ENCODE data around the gene TMPRSS9.

GRCh38 chr19:2376784-2377519 is 16.9 kb downstream of the TMPRSS9 start:
- TF ChIP-seq, protein P1, sequence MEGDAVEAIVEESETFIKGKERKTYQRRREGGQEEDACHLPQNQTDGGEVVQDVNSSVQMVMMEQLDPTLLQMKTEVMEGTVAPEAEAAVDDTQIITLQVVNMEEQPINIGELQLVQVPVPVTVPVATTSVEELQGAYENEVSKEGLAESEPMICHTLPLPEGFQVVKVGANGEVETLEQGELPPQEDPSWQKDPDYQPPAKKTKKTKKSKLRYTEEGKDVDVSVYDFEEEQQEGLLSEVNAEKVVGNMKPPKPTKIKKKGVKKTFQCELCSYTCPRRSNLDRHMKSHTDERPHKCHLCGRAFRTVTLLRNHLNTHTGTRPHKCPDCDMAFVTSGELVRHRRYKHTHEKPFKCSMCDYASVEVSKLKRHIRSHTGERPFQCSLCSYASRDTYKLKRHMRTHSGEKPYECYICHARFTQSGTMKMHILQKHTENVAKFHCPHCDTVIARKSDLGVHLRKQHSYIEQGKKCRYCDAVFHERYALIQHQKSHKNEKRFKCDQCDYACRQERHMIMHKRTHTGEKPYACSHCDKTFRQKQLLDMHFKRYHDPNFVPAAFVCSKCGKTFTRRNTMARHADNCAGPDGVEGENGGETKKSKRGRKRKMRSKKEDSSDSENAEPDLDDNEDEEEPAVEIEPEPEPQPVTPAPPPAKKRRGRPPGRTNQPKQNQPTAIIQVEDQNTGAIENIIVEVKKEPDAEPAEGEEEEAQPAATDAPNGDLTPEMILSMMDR (IDR thresholded peaks at IDR 0.05) = no peak
- no peak for TF ChIP-seq POLR2A (IDR thresholded peaks at IDR 0.05)

Measured in heart left ventricle (tissue), 13 donors.